Measurements from ENCODE around the gene PRR32. TPM values are rescaled to one million over a fixed set of nuclear protein-coding genes. Genes with fewer than 3 reads are reported as not detected.
"Not testable (repeated sequence)": the region's sequence is repeated elsewhere in the genome, so short reads cannot be mapped to it uniquely, and the experiment has no call there.

The PRR32 gene, protein sequence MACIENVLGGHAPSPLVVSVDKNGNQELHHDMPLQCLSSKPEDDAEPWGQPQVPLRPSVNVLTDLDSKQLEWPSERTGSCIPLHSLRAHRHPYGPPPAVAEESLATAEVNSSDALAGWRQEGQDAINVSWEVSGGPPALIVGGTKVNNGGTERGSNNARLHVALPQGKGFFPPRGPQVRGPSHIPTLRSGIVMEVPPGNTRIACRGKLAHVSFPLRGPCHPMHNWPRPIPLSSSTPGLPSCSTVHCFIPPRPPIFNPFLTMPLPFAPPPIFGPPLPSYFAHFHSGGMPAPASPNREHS
- not detected in 2 replicates for total RNA-seq (2014; rRNA removed; shearing (Covaris generic))

GRCh38 chrX:126819429-126819828, at the start of gene PRR32:
TSS of gene PRR32 (plus strand) at chrX:126819729. CDS start at chrX:126819844, 115 bp downstream.
- no peak for DNase-seq (ENCODE audit: low read depth)

- no peak for DNase-seq (ENCODE audit: low read depth)
These were observed 49.4 kb upstream of the PRR32 start for GRCh38 chrX:126770179-126770578.

- DNase-seq (ENCODE audit: low read depth): no peak
These were observed 34.0 kb upstream of the PRR32 start for GRCh38 chrX:126785539-126785938.

DNA sequence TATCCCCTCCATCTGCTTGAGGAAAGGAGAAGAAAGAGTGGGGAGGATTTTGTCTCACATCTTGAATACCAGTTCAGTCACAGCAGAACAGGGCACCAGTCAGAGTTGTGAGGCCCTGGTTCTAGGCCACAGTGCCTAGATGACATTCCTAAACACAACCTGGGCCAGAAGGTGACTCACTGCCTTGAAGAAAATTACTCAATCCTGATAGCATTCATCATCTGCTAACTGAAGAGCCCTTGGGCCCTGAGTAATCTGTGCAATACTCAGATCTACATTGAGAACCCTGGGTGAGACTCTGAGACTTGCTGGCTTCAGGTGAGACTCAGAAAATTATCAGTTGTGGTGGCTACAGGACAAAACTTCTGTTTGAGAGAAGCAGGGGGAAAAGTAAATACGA, 20.5 kb upstream of the PRR32 start:
- no peak for DNase-seq (ENCODE audit: low read depth)

DNA sequence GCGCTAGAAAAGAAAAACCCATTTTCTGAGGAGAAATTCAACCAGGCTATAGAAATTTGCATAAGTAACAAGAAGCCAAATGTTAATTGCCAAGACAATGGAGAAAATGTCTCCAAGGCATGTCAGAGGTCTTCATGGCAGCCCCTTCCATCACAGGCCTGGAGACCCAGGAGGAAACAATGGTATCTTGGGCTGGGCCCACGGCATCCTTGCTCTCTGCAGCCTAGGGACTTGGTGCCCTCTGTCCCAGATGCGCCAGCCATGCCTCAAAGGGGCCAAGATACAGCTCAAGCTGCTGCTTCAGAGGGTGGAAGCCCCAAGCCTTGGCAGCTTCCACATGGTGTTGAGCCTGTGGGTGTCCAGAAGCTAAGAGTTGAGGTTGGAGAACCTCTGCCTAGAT, 12.7 kb upstream of the PRR32 start:
- not testable (repeated sequence) for DNase-seq (ENCODE audit: low read depth)

DNA sequence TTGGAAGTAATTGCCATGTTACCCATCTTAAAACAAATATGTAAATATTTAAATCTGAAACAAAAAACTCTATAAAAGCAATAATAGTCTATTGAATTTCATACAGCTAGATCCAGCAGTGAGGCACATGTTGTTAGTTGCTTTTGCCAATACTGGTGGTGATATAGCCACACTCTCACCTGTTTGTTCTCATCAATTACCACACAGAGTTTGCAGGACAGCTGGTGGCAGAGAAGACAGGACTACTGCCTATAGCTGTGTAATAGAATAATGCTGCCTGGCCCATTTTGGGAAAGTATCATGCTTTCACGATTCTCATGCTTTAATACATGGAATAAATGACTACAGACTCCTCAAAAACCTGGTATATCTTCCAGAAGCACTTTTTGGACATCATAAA, 3.7 kb upstream of the PRR32 start:
- no peak for DNase-seq (ENCODE audit: low read depth)

DNA sequence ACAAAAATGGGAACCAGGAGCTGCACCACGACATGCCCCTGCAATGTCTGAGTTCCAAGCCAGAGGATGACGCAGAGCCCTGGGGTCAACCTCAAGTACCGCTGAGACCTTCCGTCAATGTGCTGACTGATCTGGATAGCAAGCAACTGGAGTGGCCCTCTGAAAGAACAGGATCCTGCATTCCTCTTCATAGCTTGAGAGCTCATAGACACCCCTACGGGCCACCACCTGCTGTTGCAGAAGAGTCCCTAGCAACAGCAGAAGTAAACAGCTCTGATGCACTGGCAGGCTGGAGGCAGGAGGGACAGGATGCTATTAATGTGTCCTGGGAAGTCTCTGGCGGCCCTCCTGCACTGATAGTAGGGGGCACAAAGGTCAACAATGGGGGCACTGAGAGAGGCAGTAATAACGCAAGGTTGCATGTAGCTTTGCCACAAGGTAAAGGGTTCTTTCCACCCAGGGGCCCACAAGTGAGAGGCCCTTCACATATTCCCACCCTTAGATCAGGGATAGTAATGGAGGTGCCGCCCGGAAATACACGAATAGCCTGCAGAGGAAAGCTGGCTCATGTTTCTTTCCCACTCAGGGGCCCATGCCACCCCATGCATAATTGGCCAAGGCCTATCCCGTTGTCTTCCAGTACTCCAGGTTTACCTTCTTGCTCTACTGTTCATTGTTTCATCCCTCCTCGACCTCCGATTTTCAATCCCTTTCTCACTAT, 1.3 kb downstream of the PRR32 start:
- no peak for DNase-seq (ENCODE audit: low read depth)

DNA sequence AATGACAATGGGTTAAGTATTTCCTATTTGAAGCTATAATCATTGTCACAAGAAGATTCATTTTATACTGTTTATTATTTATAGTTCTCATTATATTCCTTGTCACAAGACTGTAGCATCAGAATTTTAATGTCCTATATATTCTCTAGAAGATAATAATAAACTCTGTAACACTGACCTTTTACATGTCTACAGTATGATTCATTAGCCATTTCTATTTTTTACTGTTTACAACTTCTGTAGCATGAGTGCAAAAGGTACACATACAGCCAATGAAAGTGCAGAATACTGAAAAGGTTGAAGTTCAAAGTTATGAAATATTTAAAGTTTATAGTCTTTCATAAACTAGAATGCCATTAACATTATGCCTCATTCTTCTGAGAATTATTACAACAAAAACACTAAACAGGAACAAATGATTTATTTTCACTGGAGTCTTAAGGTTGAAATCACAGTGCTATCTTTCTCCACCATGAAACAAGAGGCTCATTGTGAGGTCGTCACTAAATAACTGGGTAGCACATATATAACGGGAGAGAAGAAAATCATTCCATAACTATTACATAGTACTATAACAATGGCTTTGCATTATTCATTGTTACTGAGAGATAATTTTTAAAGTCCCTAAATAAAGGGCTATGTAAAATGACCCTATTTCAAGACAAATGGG, 4.9 kb downstream of the PRR32 start:
- DNase-seq (ENCODE audit: low read depth): no peak

DNA sequence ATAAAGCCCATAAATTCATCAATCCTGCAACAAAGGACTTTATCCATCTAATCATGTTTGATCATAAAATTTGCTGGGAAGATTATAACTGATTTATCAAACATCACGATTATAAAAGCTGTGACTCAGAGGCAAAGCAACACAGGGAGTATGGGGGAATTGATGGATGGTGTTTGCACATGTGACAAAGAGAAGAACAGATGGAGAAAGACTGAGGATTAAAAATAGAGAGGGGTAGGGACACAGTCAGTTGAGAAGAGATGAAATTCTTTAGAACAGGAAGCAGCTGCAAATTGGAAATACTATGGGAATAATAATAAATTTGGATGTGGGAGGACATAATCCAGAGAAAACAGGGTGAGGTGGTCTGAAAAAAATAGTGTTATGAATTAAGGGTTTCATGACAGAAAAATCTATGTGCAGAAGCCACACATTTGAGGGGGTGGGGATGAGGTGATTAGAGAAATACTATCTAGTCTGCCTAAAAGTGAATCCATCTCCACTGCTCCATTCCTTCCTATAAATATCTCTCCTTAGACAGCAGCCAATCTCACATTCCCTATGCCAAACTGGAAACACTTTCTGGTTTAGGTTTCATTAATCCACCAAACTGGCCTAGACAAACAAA, 6.2 kb downstream of the PRR32 start:
- DNase-seq (ENCODE audit: low read depth): no peak

DNA sequence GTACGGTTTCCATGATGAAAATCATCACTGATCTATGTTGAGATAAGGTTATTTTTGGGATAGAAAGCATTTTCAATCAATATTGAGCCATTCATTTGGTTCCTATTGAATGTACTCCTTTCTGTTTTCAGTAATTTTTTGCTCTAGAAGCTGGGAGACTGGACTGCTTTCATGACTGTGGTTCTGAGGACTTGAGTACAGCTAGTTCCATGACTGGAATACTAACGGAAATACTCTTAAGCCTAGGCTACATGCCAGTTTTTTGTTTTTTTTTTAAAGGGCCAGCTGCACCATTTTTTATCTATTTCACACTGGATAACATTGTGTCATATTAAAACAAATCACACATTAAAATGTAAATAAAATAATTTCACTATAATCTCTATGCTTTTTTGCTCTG, 16.7 kb downstream of the PRR32 start:
- no peak for DNase-seq (ENCODE audit: low read depth)

- DNase-seq (ENCODE audit: low read depth): no peak
These were observed 27.6 kb downstream of the PRR32 start for GRCh38 chrX:126847143-126847542.

DNA sequence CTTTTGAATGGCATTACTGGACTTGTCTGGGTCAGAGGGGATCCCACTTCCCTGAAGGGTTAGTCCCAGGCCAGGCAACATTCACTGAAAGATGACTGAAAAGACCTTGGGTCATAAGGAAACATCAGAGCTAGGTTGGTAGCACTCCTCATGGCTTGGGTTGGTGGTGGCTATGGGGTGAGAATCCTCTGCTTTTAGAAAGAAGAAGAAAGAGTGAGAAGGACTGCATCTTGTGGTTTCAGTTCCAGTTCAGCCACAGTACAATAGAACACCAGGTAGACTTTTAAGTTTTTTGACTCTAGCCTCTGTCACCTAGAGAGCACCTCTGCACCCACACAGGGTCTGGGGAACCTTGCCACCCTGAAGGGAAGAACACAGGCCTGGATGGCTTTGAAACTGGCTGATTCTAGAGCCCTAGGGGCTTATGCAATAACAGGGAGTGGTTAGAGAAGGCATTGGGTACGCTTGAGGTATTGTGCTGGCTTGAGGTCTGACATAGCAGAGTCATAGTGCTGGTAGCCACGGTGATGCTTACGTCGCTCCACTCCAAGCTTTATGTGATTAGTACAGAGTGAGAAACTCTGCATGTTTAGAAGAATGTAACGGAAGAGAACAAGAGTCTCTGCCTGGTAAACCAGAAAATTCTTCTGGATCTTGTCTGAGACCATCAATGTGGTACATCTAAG, 36.5 kb downstream of the PRR32 start:
- DNase-seq (ENCODE audit: low read depth): no peak

Data from Daoy (cell line).